Stimulated activated CD4-positive, alpha-beta T cell treated with anti-CD3 and anti-CD28 coated beads, Interleukin-1b, Interleukin-23, amount 100 ng/mL, for 24 hours (primary cell): ENCODE data around the gene HK1.
"Not testable (repeated sequence)": the region's sequence is repeated elsewhere in the genome, so short reads cannot be mapped to it uniquely, and the experiment has no call there.

Experiments
- DNase-seq, 4 experiments: peaks; one replicate each; pipeline ENCODE4 v3.0.0-alpha.2; 2020; ENCODE audit warnings: low read depth in 4 of 4, low spot score in 1 of 4

The HK1 gene

DNA sequence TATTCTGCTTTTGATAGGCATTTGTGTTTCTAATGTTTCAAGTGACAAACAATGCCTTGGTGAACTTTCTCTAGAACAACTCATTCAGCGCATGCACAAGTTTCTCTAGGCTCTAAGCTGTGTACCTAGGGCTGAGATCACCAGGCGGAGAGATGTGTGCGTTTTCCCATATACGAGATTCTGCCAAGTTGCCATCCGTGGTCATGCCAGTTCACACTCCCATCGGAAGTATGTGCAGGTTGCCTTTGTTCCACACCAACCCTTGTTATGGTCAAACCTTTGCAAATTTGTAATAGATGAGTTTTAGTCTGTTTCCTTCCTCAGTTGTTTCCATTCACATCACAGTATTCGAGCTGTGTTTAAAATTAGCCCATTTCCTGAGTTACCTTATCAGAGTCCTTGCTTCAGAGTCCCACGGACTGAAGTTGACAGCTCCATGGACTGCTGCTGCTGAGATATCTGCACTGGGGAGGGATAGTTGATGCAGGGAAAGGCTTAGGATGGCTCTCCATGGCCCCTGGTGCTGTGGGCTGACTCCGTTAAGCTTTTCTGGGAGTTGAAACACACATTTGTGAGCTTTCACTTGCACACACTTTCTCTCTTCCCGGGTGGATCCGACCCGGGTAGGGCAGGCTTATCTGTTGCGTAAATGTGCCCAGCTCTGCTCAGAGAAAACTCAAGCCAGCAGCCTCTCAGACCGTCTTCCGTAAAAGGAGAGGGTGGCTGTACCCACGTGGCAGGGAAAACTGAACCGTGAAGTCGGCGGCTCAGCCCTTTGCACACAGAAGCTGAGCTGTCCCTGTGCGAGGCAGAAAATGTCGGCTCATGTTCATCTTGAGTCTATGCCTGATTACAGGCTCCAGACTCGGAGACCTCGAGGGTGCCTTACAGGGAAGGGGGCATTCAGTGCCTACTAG is 49.4 kb downstream of the HK1 start:
- DNase-seq = peak in 2 of 4 experiments; percentile 35 to 37

DNA sequence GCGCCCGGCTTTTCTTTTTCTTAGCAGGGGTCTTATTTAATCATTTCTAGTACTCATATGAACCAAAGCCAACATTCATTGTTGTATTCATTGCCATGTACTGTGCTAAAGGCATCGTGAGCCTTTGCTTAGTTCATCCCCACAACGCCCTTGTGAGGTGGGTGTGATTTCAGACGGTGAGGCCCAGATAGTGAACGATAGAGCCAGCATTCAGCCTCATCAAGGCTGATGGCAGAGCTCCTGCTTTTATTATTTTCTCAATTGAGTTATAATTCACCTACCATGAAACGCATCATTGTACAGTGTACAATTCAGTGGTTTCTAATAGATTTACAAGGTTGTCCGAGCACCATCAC is 50.1 kb downstream of the HK1 start:
- DNase-seq = no peak

DNA sequence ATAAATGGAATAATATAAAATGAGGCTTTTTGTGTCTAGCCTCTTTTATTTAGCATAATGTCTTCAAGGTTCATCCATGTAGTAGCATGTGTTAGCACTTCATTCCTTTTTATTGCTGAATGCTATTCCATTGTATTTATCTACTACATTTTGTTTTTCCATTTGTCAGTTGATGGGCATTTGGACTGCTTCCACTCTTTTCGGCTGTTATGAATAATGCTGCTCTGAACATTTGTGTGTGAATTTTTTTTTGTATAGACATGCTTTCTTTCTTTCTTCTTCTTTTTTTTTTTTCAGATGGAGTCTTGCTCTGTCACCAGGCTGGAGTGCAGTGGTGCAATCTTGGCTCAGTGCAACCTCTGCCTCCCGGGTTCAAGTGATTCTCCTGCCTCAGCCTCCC is 50.6 kb downstream of the HK1 start:
- DNase-seq = not testable (repeated sequence)

DNA sequence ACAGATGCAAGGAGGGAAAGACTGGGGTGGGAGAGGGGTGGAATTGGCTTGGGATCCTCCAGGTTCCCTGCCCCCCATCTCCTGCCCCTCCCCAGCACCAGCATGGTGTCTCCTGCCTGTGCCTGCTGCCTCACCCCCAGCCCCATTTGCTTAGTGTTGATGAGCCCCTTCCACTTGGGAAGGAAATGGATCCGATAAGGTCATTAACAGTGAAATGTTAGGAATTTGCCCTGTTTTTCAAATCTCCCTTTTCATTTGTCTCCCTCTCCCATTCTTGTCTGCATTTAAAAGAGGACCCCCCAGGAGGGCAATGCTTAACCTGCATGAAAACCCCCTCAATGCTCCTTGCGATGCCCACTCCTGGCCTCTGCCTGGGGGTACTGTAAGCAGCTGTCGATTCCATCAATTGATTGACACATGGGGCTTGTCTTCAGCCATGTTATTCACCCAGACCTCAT is 51.5 kb downstream of the HK1 start:
- no peak for DNase-seq

DNA sequence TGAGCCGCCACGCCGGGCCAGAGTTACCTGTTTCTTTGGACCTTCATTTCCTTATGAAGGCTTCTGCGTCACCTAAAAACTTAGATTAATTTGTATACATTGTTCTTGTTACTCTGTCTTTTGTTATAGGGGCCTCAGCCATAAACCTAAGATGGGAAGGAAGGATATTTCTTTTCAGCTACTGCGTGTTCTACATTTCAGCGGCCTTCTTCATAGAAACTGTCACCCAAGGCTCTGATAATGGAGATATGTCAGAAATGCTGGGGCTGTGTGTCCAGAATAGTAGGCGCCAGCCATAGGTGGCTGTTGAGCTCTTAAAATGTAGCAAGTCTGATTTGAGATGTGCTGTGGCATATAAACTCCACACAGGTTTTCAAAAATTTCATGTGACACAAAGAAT is 52.9 kb downstream of the HK1 start:
- DNase-seq = no peak

DNA sequence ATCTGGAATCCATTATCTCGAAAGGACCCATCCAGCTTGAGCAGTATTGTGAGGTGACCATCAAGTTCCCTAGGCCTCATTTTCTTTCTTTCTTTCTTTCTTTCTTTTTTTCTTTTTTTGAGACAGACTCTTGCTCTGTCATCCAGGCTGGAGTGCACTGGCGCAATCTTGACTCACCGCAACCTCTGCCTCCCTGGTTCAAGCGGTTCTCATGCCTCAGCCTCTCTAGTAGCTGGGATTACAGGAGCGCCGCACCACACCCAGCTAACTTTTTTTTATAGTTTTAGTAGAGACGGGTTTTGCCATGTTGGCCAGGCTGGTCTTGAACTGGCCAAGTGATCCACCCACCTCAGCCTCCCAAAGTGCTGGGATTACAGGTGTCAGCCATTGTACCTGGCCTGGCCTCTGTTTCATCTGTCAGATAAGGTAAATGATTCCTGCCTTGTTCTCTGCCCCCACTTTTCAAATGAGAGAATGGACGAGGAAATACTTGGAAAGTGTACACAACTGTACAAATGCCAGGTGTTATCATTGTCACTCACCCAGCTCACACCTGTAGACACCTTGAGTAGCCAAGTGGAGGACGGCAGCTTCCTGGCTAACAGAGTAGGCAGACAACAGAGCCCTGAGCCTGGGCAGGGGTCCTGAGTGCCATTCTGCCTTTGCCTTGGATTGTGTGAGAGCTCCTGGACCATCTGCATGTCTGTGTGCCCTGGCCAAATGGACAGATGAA is 54.1 kb downstream of the HK1 start:
- no peak for DNase-seq

DNA sequence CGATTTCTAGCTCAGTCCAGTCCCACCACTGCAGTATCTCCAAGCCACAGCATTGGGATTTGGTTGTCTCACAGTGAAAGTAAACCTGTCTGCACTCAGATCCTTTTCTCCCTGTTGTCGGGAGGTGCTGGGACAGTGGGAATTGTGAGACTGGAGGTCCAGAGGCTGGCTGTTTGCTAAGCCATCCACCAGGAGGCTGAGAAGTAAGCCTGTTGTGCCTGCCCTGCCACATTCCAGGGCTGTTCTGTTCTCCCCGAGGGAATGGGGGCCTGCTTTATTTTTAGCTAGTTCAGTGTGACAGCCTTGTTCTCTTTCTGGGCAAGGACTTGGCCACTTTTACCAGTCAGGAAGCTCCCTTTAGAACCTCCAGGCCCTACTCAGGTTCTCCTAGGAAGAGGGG is 54.9 kb downstream of the HK1 start:
- no peak for DNase-seq

DNA sequence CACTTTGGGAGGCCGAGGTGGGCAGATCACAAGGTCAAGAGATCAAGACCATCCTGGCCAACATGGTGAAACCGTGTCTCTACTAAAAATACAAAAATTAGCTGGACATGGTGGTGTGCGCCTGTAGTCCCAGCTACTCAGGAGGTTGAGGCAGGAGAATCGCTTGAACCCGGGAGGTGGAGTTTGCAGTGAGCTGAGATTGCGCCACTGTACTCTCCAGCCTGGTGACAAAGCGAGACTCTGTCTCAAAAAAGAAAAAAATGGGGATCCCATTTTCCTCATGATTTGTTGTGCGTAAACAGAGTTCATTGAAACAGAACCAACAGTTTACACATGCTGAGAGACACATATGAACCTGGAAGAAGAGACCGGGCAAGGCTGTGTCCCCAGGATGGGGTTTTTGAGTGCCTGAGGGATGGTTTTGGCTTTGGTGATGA is 55.6 kb downstream of the HK1 start:
- DNase-seq = not testable (repeated sequence)

DNA sequence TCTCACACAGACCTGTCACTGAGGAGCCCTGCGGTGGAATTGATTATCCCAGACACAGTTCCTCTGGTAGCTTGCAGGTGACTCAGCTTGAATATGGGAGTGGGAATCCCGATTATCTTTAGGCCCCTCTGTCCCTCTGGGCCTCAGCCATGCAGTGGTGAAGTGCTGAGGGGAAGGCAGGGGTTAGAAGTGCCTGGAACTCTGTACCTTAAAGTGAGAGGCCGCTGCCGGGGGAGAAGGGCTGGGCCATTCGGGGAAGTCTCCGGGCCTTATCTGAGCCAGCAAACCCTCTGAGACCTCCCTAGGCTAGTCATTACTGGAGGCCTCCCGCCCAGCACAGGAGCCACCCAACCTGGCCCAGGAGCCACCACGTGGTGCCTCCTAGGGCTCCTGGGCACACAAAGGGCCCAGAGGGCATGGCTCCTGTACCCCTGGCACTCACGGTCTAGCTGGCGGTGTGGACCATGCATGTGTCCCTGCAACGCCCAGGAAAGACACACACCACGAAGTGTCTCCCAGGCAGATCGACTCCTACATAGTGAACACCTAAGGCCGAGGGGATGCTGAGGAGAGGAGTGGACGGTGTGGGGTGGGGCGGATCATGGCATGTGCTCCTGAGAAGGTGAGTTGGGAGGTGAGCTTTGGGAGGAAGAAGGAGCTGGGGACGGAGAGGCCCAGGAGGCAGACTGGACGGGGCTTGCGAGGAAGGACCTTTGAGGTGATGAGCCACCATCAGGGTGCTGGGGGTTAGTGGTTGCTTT is 56.2 kb downstream of the HK1 start:
- DNase-seq = no peak

DNA sequence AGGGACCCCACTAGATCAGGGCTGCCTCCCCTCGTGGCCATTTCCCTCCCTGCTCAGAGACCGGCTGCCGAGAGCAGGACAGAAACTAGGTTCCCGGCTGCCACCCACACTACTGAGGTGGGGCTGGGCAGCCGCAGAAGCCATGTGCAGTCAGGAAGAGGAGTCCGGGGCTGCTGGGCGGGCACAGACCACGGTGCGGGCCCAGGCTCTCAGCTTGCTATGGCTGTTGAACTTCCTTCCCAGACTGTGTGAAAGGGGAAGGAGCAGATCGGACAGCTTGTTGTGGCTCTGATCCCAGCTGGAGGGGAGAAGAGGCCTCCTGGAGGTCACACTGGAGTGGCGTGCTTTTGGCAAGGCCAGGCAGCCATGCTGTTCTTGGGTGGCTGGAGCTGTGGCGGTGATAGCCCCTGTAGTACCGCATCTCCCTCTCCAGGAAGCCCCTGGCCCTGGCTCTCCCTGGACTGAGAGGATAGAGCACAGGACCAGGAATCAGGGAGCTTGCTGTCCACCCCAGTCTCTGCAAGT is 56.8 kb downstream of the HK1 start:
- no peak for DNase-seq

DNA sequence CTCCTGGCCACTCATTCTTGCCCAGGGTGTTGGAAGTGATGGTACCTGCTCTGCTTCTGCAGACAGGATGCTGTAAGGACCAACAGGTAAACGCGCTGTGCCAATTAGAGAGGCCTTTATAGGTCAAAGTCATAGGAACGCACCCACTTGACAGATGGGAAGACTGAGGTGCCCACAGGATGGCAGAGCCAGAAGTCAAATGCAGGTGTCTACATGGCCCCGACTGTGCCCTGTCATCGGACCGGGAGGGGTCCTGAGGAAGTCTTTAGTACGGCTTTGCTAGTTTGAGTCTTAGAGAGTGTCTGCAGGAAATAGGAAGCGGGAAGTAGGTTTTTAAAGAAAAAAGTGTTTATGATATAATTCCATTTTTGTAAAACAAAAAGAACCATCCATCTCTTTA is 57.3 kb downstream of the HK1 start:
- DNase-seq = no peak

DNA sequence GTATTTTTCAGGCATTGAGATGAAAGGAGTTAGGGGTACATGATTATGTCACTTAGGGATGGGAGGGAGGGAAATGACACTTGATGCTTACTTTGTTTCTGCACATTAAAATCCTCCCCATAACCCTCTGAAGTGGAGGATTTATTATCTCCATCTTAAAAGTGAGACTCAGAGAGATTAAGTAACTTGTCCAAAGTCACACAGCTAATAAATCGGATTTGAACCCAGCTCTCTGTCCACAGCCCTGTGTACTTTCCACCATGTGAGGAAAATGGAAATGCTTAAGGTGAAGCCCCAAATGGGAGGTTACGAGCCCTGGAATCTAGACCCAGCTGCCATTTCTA is 58.6 kb downstream of the HK1 start:
- no peak for DNase-seq

DNA sequence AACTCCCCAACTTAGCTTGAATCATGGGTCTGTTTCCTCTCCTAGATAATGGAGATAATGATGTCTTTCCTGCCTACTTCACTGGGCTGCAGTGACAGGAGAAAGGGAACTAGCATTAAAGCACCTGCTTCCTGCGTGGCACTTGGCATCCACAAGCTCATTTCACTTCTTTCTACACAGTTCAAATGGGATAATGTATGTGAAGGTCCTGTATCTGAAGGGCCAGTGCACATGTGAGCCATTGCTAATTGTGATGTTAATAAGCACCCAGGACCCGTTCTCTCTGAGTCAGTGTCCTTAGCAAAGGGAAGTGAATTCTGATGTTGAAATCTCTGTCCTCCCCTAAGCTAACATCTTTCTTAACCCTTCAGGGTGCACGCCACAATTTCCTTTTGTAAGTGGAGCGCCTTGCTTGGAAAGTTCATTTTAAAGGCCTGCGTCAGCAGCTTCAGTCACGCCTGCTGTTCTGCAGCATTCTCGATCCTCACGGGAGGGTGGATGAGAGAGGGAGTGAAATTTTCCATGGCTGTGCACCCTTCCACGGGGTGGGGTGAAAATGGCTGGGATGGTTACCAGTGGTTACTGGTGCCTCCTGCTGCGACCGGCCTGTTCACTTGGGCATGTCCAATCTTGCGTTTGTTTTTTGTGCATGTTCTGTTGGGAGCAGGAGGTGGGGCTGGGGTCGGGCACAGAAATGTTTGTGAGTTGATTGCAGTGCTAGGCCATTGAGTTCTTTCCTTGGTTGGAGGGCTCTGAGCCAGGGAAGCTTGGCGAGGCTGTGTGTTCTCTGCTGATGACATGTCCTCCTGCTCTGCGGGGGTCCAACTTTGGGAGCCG is 59.2 kb downstream of the HK1 start:
- DNase-seq = no peak

DNA sequence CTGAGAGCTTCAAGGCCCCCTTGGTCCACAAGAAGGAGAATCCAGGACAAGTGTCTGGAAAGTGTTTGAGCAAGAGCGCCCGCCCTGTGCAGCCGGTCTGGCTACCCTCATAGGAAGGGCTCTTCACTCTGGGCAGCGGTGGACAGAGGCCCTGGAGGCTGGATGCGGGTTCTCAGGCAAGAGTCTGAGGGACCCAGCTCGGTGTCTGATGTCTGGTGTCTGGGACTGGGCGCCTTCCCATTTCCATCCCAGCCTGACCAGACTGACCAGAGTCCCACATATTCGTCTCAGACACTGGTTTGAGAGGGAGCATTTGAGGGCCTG is 59.8 kb downstream of the HK1 start:
- no peak for DNase-seq

DNA sequence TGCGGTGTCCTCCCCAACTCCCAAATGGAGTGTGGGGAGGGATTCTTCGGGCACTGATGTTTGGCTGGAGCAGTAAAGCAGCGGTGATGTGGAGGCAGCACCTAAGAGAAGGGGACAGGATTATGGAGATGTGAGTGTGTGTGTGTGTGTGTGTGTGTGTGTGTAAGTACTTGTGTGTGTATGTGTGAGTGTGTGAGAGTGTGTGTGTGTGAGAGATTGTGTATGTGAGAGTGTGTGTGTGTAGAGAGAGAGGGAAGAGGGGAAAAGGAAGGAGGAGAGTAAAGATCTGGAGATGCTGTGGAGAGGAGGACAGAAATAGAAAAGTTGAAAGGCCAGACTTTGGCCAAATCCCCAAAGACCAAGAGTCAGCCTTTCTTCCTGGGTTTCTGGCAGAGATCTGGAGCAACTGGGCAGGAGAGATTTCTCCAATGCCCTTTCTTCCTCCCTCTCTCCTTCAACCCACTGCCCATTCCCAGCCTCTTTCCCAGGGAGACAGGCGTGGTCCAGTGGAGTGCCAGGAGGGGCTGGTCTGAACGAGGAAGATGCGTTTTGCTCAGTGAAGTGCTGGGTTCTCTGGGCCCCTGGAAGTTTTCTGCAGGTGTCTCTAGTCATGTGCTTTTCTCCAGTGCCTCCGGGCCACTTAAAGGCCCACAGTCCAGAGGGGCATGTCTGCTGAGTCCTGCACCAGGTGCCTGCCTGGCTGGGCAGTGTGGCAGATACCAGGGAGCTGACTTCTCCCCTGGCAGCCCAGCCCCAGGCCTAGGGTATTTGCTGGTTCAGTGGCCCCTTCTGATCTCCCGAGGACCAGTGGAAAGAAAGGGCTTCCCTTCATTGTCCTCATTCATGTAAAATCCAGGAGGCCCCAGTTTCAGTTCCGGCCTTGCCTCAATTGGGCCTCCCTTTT is 60.5 kb downstream of the HK1 start:
- DNase-seq = no peak

DNA sequence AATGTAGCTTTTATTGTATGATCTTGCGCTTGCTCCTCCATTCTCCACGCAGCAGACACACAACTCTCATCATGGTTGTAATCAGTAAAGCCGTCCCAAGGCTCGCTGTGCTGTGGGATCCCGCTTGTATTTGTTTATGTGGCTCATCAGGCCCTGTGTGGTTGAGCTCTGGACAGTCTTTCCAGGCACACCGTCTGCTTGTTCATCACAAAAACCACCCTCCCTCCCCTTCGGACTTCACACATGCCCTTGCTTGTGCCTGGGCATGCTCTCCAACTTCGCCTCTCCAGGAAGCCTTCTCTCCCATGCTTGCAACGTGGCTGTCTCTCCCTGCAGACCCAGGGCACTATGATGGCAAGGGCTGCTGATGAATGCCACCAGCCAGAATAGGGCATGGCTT is 62.4 kb downstream of the HK1 start:
- no peak for DNase-seq

DNA sequence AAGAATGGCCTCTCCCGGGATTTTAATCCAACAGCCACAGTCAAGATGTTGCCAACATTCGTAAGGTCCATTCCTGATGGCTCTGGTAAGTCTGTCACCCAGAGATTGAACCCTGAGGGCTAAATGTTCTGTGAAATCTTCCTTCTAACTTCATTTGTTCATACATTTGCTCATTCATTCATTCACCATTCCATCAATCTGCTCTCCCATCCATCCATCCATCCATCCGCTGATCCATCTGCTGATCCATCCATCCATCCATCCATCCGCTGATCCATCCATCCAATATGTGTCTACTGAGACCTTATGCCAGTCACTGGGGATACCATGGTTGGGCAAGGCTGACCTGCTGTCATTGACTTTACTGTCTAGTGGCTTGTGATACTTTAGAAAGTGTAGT is 65.6 kb downstream of the HK1 start:
- no peak for DNase-seq

DNA sequence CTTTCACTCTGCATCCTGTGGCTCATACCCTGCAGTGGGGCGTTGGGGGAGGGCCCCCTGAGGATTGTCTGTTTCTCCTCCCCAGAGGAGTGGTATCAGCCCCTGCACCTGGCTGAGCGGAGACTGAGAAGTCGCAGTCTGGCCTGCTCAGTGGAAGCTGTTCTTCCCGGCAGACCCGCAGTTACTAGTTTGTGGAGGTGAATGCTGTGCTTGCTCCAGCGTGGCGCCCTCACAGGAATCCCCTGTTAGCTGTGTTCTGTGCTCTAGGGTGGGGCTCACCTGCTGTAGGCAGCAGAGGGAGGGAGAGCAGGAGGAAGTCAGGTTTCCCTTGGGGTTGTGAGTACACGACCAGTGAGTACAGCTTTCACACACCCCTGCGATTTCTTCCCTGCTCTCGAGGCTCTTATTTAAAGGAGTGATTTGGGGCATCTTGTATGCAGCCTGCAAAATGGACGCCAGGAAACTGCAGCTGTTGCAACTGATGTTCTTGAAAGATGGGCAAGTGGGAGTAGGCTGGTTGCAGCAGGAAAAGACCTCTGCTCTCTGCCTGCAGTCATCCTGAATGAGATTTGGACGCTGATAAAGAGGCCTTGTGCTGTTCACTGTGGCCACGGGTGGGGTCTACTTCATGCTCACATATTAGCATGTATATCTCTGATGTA is 66.4 kb downstream of the HK1 start:
- DNase-seq = no peak

DNA sequence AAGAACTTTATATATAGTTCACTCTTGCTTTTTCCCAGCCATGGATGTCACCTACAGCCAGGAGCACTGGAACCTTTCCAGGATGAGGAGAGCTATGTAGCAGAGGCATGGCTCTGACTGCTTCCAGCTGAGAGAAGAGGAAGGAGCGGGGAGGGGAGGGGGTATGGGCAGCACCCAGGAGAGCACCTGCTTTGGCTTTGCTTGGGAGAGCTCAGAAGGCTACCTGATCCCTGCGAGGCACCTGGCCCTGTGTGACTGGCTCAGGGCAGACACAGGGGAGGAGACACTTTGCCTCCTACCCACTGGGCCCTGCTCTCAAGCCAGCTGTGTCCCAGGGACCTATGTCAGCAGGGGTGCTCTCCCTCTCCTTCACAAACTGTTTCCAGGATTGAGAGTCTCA is 67.1 kb downstream of the HK1 start:
- DNase-seq = no peak
